ENCODE measurements around the gene FABP6.

FABP6 gene

DNA sequence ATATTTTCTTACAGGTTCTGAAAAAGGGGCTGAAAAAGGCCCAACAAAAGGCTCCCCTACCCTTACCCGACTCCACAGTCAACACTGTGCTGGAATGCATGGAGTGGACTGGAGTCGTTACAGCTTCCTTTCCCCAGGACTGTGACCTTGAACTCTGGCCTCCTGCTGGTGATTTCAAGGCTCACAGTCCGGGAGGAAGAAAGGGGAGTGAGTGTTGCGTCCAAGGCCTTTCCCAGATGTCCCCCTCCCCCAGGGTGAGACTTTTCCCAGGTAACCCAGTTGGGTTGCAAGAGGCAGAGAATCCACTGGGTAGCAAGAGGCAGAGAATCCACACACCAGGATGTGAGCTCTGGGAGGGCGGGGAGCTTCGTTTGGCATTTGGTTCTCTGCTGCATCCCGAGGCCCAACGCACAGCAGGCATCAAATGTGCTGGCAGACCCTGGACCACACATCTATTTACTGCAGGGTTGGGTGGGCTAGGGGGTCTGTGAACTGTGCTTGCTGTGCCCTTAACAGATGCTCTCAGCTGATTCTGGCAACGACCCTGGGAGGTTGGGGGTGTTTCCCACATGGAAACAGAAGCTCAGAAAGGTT lies 37.5 kb downstream of the FABP6 start:
- H3K27me3 Mint-ChIP-seq: peaks cover 18% of the 10 kb centered on the region
- no peak overlapping the region for H3K4me3 Mint-ChIP-seq
- DNase-seq (no peak), ATAC-seq (no peak)
- peak overlapping the region in 1 of 2 donors; percentile 48 for H3K27ac Mint-ChIP-seq
- H3K4me1 Mint-ChIP-seq: peaks cover 12% of the 10 kb centered on the region
- no peaks in the 10 kb centered on the region for H3K9me3 Mint-ChIP-seq

GRCh38 chr5:160268121-160268520 lies 38.8 kb downstream of the FABP6 start:
- peaks cover 5% of the 10 kb centered on the region for H3K27me3 Mint-ChIP-seq
- peaks cover 7% of the 10 kb centered on the region for H3K4me1 Mint-ChIP-seq
- no peaks in the 10 kb centered on the region for H3K9me3 Mint-ChIP-seq
- H3K27ac Mint-ChIP-seq: no peak overlapping the region
- DNase-seq (no peak), ATAC-seq (no peak)
- H3K4me3 Mint-ChIP-seq: no peak overlapping the region

GRCh38 chr5:160269017-160269416 lies 39.7 kb downstream of the FABP6 start:
- Mint-ChIP-seq H3K9me3 (no peaks in the 10 kb centered on the region), H3K4me3 (no peak overlapping the region), H3K4me1 (peaks cover 7% of the 10 kb centered on the region), H3K27me3 (no peaks in the 10 kb centered on the region), H3K27ac (no peak overlapping the region)
- DNase-seq (no peak), ATAC-seq (no peak)

- no peaks in the 10 kb centered on the region for H3K9me3 Mint-ChIP-seq
- ATAC-seq (no peak), DNase-seq (no peak)
- peaks cover 7% of the 10 kb centered on the region for H3K4me1 Mint-ChIP-seq
- H3K27ac Mint-ChIP-seq: no peak overlapping the region
- no peaks in the 10 kb centered on the region for H3K27me3 Mint-ChIP-seq
- no peak overlapping the region for H3K4me3 Mint-ChIP-seq
These were observed 41.4 kb downstream of the FABP6 start for GRCh38 chr5:160270704-160271103.

DNA sequence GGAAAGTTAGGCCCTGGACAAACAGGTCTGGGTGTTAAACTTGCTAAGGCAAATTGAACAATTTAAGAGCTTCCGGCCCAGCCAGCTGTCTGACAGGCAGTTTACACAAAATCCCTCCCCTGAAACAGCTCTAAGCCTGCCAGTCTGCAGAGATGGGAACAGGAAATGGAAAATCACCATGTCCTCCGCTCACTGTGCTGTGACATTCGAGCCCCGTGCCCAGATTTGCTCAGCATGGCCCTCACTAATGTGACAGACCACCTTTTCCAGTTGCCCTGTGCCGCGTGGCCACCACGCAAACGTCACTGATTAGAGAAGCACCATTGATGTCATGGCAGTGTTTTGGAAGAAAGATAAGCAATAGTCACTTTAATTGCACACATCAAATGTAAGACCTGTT lies 42.1 kb downstream of the FABP6 start:
- ATAC-seq (no peak), DNase-seq (no peak)
- H3K4me1 Mint-ChIP-seq: peaks cover 7% of the 10 kb centered on the region
- H3K27ac Mint-ChIP-seq: no peak overlapping the region
- H3K4me3 Mint-ChIP-seq: peak overlapping the region; percentile 32 to 34
- H3K27me3 Mint-ChIP-seq: no peaks in the 10 kb centered on the region
- H3K9me3 Mint-ChIP-seq: no peaks in the 10 kb centered on the region

- Mint-ChIP-seq H3K4me3 (no peak overlapping the region), H3K9me3 (no peaks in the 10 kb centered on the region), H3K4me1 (peaks cover 7% of the 10 kb centered on the region), H3K27me3 (no peaks in the 10 kb centered on the region), H3K27ac (no peak overlapping the region)
- no peak for ATAC-seq
- DNase-seq: no peak
These were observed 42.5 kb downstream of the FABP6 start for GRCh38 chr5:160271836-160272235.

GRCh38 chr5:160272264-160272663 lies 43.0 kb downstream of the FABP6 start:
- H3K27ac Mint-ChIP-seq: no peak overlapping the region
- no peaks in the 10 kb centered on the region for H3K9me3 Mint-ChIP-seq
- H3K4me3 Mint-ChIP-seq: no peak overlapping the region
- DNase-seq (no peak), ATAC-seq (no peak)
- H3K27me3 Mint-ChIP-seq: no peaks in the 10 kb centered on the region
- peaks cover 7% of the 10 kb centered on the region for H3K4me1 Mint-ChIP-seq

DNA sequence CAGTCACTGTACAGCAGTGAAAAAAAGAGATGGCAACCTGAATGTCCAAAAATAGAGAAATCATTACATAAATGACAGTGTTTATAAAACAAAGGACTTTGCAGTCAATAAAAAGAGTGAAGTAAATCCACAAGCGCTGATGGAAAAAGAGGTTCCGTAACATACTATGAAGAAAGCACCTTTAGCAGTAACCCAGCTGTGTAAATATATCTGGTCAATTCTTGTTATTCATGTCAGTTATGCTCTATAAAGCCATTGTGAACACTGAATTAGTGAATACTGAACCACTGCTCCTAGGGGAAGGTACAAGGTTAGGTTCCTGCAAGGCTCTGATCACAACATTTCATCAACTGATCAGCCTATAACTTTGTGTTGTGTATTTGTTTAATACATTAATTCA lies 43.6 kb downstream of the FABP6 start:
- H3K4me1 Mint-ChIP-seq: peaks cover 7% of the 10 kb centered on the region
- DNase-seq (no peak), ATAC-seq (no peak)
- no peak overlapping the region for H3K4me3 Mint-ChIP-seq
- no peak overlapping the region for H3K27ac Mint-ChIP-seq
- H3K27me3 Mint-ChIP-seq: no peaks in the 10 kb centered on the region
- no peaks in the 10 kb centered on the region for H3K9me3 Mint-ChIP-seq

DNA sequence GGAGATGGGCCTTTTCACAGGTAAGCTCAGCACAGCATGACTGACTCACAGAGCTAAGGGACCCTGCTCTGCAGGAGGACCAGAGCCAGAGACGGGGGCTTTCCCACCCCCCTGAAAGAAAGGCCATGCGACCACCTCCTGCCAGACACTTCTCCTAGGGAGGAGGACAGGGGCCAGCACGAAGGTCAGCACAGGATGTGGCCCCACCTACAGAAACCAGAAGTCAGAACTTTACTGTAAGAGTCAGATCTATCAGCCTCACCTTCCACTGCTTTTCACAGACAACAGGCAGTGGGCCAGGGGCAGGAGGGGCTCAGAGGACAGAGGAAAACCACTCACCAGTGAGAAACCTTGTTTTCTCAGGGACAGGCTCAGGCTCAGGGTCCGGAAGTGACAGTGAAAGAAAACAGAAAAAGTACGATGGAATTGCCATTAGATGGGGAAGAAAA lies 45.2 kb downstream of the FABP6 start:
- ATAC-seq (peak; percentile 62), DNase-seq (no peak)
- Mint-ChIP-seq H3K27ac (peak overlapping the region in 1 of 2 donors; percentile 91), H3K9me3 (no peaks in the 10 kb centered on the region), H3K4me3 (no peak overlapping the region), H3K27me3 (no peaks in the 10 kb centered on the region), H3K4me1 (peaks cover 7% of the 10 kb centered on the region)

DNA sequence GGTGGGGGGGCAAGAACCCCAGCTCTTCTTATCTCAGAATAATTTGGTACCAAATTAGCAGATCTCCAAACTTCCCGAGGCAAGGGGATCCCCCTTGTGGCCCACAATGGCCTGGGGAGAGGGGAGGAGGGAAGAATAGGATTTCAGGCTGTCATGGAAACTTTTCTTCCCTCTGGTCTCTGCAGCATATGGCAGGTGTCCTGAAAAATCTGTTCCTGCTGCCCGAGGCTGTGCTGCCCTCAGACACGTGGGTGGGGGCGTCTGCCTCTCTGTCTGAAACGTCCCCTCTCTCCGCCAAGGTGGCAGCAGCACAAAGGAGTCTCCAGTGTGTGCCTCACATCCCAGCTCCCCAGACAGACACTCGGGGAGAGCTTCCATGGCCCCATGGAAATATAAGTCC lies 49.0 kb downstream of the FABP6 start:
- Mint-ChIP-seq H3K27ac (peak overlapping the region in 1 of 2 donors; percentile 29), H3K4me1 (no peaks in the 10 kb centered on the region), H3K4me3 (no peak overlapping the region), H3K9me3 (no peaks in the 10 kb centered on the region), H3K27me3 (no peaks in the 10 kb centered on the region)
- no peak for DNase-seq
- ATAC-seq: no peak

- no peaks in the 10 kb centered on the region for H3K4me1 Mint-ChIP-seq
- no peak overlapping the region for H3K4me3 Mint-ChIP-seq
- ATAC-seq: no peak
- no peak for DNase-seq
- H3K27me3 Mint-ChIP-seq: no peaks in the 10 kb centered on the region
- no peaks in the 10 kb centered on the region for H3K9me3 Mint-ChIP-seq
- no peak overlapping the region for H3K27ac Mint-ChIP-seq
These were observed 51.2 kb downstream of the FABP6 start for GRCh38 chr5:160280384-160281095.

DNA sequence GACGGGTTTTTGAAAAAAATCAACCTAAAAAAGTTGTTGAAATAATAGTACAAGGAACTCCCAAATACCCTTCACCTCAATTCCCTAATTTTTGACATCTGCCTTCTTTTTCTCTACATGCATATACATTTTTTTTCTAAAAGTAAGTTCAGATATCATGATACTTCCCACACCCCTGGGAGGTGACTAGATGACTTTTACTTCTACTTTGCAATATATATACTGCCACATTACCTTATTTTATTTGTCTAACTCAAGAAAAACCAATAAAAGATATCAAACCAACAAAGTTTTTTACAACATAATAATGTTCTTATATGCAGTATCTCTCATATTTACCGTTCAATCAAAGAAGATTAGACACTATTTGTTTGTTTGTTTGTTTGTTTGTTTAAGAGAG lies 52.0 kb downstream of the FABP6 start:
- no peaks in the 10 kb centered on the region for H3K9me3 Mint-ChIP-seq
- DNase-seq (no peak), ATAC-seq (no peak)
- H3K27ac Mint-ChIP-seq: no peak overlapping the region
- no peak overlapping the region for H3K4me3 Mint-ChIP-seq
- no peaks in the 10 kb centered on the region for H3K27me3 Mint-ChIP-seq
- H3K4me1 Mint-ChIP-seq: no peaks in the 10 kb centered on the region

GRCh38 chr5:160284291-160284873 lies 55.1 kb downstream of the FABP6 start:
- Mint-ChIP-seq H3K4me1 (no peaks in the 10 kb centered on the region), H3K27ac (no peak overlapping the region), H3K4me3 (no peak overlapping the region), H3K27me3 (no peaks in the 10 kb centered on the region), H3K9me3 (no peaks in the 10 kb centered on the region)
- DNase-seq: no peak
- ATAC-seq: no peak

DNA sequence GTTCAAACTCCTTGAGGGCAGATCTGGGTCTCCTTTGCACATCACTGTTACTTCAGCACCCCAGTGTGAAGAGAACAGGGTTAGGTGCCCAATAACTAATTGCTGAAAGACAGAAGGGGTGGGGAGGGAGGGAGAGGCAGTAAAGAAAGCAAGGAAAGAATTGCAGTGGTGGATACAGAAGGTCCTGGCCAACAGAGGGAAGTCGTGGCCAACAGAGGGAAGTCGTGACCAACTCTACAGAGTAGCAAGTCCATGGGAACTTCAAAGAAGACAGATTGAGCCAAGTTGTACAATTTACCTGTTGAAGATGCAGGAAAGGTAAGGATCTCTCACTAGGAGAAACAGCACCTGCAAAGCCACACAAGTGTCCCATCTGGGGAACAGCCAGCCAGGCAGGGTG lies 56.0 kb downstream of the FABP6 start:
- no peak for DNase-seq
- Mint-ChIP-seq H3K27ac (peak overlapping the region in 1 of 2 donors; percentile 24), H3K27me3 (no peaks in the 10 kb centered on the region), H3K4me1 (no peaks in the 10 kb centered on the region), H3K4me3 (no peak overlapping the region), H3K9me3 (no peaks in the 10 kb centered on the region)
- no peak for ATAC-seq

GRCh38 chr5:160286947-160287346 lies 57.6 kb downstream of the FABP6 start:
- Mint-ChIP-seq H3K27ac (no peak overlapping the region), H3K4me3 (no peak overlapping the region), H3K4me1 (no peaks in the 10 kb centered on the region), H3K27me3 (no peaks in the 10 kb centered on the region), H3K9me3 (no peaks in the 10 kb centered on the region)
- no peak for DNase-seq
- no peak for ATAC-seq

GRCh38 chr5:160287378-160288051 lies 58.2 kb downstream of the FABP6 start:
- Mint-ChIP-seq H3K4me1 (no peaks in the 10 kb centered on the region), H3K9me3 (no peaks in the 10 kb centered on the region), H3K27ac (no peak overlapping the region), H3K27me3 (no peaks in the 10 kb centered on the region), H3K4me3 (no peak overlapping the region)
- ATAC-seq (no peak), DNase-seq (no peak)

Measured in stimulated activated naive CD8-positive, alpha-beta T cell treated with anti-CD3 and anti-CD28 coated beads, Interleukin-15, amount 100 ng/mL, for 72 hours (primary cell).